HEK293 (cell line): ENCODE results near the gene F10.

Source experiments
- TCF7L2 ChIP-seq: IDR thresholded peaks from 2 replicates; pipeline ENCODE4 v1.6.1; 2011; ENCODE audit warnings: low read depth, mild to moderate bottlenecking, inconsistent platforms, low read length, moderate library complexity, borderline replicate concordance
- TF ChIP-seq, protein P1 (sequence below): fragments of 450-650 bp; formaldehyde crosslinking; IDR thresholded peaks from 2 replicates; pipeline ENCODE4 v1.5.1; 2016; ENCODE audit warnings: missing biosample characterization, missing genetic modification characterization
- TF ChIP-seq, protein P2 (sequence below): fragments of 450-650 bp; formaldehyde crosslinking; IDR thresholded peaks from 2 replicates; pipeline ENCODE4 v1.5.1; 2016; ENCODE audit warnings: missing biosample characterization, missing genetic modification characterization
- TF ChIP-seq, protein P3 (sequence below): fragments of 450-650 bp; formaldehyde crosslinking; IDR thresholded peaks from 2 replicates; pipeline ENCODE4 v1.5.1; 2017; ENCODE audit warnings: missing biosample characterization, mild to moderate bottlenecking, missing genetic modification characterization, moderate library complexity

DNA sequence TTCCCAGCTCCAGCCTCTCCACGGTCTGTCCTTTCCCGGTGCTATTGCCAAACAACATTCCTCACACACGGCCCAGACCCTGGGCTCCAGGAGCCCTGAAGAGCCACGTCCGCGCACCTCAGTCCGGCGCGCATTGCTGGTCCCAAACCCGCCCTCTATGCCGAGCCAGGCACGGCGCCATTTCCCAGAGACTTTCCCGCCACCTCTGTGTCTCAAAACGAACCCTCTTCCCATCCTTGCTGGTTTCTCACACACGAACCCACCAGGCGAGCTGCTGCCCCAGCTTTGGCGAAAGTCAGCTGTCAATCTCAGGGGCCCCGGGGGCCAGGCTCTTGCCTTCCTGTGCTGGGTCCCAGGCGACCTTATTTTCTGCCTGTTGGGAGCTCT is 45.0 kb upstream of the F10 start:
- TF ChIP-seq, protein P1, sequence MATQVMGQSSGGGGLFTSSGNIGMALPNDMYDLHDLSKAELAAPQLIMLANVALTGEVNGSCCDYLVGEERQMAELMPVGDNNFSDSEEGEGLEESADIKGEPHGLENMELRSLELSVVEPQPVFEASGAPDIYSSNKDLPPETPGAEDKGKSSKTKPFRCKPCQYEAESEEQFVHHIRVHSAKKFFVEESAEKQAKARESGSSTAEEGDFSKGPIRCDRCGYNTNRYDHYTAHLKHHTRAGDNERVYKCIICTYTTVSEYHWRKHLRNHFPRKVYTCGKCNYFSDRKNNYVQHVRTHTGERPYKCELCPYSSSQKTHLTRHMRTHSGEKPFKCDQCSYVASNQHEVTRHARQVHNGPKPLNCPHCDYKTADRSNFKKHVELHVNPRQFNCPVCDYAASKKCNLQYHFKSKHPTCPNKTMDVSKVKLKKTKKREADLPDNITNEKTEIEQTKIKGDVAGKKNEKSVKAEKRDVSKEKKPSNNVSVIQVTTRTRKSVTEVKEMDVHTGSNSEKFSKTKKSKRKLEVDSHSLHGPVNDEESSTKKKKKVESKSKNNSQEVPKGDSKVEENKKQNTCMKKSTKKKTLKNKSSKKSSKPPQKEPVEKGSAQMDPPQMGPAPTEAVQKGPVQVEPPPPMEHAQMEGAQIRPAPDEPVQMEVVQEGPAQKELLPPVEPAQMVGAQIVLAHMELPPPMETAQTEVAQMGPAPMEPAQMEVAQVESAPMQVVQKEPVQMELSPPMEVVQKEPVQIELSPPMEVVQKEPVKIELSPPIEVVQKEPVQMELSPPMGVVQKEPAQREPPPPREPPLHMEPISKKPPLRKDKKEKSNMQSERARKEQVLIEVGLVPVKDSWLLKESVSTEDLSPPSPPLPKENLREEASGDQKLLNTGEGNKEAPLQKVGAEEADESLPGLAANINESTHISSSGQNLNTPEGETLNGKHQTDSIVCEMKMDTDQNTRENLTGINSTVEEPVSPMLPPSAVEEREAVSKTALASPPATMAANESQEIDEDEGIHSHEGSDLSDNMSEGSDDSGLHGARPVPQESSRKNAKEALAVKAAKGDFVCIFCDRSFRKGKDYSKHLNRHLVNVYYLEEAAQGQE (tag by site-specific recombination): no peak
- TF ChIP-seq, protein P2, sequence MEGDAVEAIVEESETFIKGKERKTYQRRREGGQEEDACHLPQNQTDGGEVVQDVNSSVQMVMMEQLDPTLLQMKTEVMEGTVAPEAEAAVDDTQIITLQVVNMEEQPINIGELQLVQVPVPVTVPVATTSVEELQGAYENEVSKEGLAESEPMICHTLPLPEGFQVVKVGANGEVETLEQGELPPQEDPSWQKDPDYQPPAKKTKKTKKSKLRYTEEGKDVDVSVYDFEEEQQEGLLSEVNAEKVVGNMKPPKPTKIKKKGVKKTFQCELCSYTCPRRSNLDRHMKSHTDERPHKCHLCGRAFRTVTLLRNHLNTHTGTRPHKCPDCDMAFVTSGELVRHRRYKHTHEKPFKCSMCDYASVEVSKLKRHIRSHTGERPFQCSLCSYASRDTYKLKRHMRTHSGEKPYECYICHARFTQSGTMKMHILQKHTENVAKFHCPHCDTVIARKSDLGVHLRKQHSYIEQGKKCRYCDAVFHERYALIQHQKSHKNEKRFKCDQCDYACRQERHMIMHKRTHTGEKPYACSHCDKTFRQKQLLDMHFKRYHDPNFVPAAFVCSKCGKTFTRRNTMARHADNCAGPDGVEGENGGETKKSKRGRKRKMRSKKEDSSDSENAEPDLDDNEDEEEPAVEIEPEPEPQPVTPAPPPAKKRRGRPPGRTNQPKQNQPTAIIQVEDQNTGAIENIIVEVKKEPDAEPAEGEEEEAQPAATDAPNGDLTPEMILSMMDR: no peak
- TF ChIP-seq, protein P3, sequence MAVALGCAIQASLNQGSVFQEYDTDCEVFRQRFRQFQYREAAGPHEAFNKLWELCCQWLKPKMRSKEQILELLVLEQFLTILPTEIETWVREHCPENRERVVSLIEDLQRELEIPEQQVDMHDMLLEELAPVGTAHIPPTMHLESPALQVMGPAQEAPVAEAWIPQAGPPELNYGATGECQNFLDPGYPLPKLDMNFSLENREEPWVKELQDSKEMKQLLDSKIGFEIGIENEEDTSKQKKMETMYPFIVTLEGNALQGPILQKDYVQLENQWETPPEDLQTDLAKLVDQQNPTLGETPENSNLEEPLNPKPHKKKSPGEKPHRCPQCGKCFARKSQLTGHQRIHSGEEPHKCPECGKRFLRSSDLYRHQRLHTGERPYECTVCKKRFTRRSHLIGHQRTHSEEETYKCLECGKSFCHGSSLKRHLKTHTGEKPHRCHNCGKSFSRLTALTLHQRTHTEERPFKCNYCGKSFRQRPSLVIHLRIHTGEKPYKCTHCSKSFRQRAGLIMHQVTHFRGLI: no peak
- TF ChIP-seq TCF7L2: no peak
